Upper lobe of left lung (tissue), 4 donors: Measurements from ENCODE around the gene MAJIN.

Experiments used
- EP300 ChIP-seq, 4 donors: sonication (generic); formaldehyde crosslinking; IDR thresholded peaks; one replicate each; pipeline ENCODE4 v1.5.1; 2017; ENCODE audit warnings: antibody characterized with exemption in 4 of 4, control low read depth in 2 of 4
- POLR2A ChIP-seq, 4 donors: fragments of 450-650 bp; IDR thresholded peaks; one replicate each; pipeline ENCODE4 v1.5.1; 2016 to 2017; ENCODE audit warnings: antibody characterized with exemption in 4 of 4, mild to moderate bottlenecking in 2 of 4
- POLR2AphosphoS5 ChIP-seq, 2 donors: sonication (generic); formaldehyde crosslinking; IDR thresholded peaks; one replicate each; pipeline ENCODE4 v1.5.1; 2017; ENCODE audit warnings: antibody characterized with exemption in 2 of 2
- TF ChIP-seq, protein P1 (sequence below), 6 experiments: fragments of 450-650 bp in 4 of 6; fragments of 200-600 bp in 2 of 6; sonication (generic) in 2 of 6; IDR thresholded peaks; one replicate each; pipeline ENCODE4 v1.5.1; 2016 to 2019; ENCODE audit warnings: antibody characterized with exemption in 6 of 6

DNA sequence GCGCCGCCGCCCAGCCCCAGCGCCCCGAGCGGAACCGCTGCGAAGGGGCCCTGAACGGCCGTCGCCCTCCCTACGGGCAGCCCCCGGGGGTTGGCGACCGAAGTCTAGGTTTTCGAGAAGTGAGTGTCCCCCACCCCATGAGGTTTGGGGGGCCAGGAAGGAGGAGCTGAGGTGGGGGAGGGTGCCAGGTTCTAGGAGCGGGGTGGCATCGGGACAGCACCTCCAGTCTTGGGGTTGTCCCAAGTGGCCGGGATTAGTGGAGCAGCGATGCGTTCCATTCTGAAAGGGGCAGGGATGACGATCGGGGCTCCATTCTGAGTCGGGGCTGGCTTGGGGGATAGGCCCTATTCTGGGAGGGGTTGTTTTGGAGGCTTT lies 47.0 kb downstream of the MAJIN start:
- TF ChIP-seq, protein P1, sequence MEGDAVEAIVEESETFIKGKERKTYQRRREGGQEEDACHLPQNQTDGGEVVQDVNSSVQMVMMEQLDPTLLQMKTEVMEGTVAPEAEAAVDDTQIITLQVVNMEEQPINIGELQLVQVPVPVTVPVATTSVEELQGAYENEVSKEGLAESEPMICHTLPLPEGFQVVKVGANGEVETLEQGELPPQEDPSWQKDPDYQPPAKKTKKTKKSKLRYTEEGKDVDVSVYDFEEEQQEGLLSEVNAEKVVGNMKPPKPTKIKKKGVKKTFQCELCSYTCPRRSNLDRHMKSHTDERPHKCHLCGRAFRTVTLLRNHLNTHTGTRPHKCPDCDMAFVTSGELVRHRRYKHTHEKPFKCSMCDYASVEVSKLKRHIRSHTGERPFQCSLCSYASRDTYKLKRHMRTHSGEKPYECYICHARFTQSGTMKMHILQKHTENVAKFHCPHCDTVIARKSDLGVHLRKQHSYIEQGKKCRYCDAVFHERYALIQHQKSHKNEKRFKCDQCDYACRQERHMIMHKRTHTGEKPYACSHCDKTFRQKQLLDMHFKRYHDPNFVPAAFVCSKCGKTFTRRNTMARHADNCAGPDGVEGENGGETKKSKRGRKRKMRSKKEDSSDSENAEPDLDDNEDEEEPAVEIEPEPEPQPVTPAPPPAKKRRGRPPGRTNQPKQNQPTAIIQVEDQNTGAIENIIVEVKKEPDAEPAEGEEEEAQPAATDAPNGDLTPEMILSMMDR (IDR thresholded peaks at IDR 0.05), result no peak
- no peak for TF ChIP-seq POLR2AphosphoS5 (IDR thresholded peaks at IDR 0.05)
- TF ChIP-seq POLR2A (IDR thresholded peaks at IDR 0.05), result no peak
- TF ChIP-seq EP300 (IDR thresholded peaks at IDR 0.05), result no peak
